ENCODE data around the gene GNG12.

DNA sequence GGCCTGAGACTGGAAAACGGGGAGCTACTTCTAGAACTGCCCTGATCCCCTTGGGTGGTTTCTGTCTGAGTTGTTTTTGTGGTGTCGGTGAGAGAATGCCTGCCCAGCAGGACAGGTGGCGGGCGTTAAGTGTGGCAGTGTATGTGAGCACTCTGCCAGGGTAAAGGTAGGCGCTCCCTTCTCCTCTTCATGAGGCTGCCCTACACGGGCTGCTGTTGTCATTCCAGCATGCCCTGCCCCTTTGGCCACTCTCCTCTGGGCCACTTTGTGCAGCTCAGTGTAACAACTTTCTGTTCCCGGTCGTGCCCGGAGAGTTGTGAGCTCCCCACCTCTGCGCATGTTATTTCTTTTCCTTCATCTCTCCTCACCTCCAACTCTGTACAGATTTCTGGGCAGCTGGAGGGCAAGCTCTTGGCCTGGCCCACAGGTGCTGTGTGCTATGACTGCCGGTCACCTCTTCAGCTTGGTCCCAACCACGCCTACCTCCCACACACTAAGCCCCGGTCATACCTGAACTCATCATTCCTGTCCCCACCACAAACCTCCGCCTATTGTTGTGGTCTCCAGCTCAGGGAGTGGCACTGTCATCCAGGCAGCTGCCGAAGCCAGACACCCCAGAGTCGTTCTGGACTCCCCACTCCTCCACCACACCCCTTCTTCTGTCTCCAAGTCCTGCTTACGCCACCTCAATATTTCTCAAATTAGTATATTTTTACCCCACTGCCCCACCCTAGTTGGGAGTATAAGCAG is 79.3 kb downstream of the GNG12 start:
- TF ChIP-seq POLR2A (IDR thresholded peaks at IDR 0.05) (no peak), EP300 (IDR thresholded peaks at IDR 0.05) (no peak)
- TF ChIP-seq, protein P1, sequence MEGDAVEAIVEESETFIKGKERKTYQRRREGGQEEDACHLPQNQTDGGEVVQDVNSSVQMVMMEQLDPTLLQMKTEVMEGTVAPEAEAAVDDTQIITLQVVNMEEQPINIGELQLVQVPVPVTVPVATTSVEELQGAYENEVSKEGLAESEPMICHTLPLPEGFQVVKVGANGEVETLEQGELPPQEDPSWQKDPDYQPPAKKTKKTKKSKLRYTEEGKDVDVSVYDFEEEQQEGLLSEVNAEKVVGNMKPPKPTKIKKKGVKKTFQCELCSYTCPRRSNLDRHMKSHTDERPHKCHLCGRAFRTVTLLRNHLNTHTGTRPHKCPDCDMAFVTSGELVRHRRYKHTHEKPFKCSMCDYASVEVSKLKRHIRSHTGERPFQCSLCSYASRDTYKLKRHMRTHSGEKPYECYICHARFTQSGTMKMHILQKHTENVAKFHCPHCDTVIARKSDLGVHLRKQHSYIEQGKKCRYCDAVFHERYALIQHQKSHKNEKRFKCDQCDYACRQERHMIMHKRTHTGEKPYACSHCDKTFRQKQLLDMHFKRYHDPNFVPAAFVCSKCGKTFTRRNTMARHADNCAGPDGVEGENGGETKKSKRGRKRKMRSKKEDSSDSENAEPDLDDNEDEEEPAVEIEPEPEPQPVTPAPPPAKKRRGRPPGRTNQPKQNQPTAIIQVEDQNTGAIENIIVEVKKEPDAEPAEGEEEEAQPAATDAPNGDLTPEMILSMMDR (IDR thresholded peaks at IDR 0.05) = no peak
